HG03558 (cell line): ENCODE results near the gene EEF1B2.

Experiments used
- ATAC-seq: cut with Tn5 transposase; IDR thresholded peaks from one replicate; pipeline ENCODE4 v1.9.1; 2021; ENCODE audit warnings: moderate number of reproducible peaks; ENCODE audit not compliant: unreplicated experiment; ENCODE audit errors: extremely low read depth

The EEF1B2 gene

GRCh38 chr2:206211657-206212255 lies 52.1 kb downstream of the EEF1B2 start:
- ATAC-seq = no peak
